HG03135 (cell line): ENCODE results near the gene BASP1.
"Not testable (repeated sequence)": the region's sequence is repeated elsewhere in the genome, so short reads cannot be mapped to it uniquely, and the experiment has no call there.

Experiments used
- ATAC-seq: cut with Tn5 transposase; IDR thresholded peaks from one replicate; pipeline ENCODE4 v1.9.1; 2021; ENCODE audit warnings: mild to moderate bottlenecking, moderate library complexity; ENCODE audit not compliant: unreplicated experiment

BASP1 gene

DNA sequence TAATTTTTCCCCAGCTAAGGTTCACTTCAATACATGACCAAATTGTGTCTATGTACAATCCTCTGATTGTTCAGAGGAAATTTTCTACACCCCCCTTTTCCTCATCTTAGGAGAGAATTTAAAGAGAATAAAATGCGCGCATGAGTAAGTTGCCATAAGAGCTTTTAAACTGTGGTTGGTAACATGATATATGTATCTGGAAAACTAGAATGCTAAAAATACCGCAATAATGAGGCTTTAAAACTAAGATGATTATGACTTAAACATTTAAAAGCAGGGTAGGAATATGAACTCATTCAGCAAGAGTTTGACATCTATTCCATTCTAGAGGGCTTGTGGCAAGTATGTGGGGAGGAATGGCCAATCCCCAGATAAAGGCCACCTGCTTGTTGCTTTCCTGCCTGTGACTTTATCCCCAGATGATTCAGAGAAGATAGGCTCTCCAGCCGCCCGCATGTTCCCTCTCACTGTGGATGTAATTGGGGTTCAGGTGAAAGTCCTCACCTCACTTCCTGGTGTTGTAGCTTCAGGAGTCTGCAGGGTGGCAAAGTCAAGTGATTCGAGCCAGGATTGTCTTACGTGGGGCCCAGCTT is 26.5 kb upstream of the BASP1 start:
- no peak for ATAC-seq

DNA sequence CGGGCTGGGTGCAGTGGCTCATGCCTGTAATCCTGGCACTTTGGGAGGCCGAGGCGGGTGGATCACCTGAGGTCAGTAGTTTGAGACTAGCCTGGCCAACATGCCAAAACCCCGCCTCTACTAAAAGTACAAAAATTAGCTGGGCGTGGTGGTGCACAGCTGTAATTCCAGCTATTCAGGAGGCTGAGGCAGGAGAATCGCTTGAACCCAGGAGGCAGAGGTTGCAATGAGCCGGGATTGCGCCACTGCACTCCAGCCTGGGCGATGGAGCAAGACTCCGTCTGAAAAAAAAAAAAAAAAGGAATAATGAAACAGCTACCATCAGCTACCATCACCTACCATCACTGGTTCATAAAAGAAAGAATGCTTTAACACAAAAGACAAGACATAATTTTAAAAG is 25.9 kb upstream of the BASP1 start:
- not testable (repeated sequence) for ATAC-seq

DNA sequence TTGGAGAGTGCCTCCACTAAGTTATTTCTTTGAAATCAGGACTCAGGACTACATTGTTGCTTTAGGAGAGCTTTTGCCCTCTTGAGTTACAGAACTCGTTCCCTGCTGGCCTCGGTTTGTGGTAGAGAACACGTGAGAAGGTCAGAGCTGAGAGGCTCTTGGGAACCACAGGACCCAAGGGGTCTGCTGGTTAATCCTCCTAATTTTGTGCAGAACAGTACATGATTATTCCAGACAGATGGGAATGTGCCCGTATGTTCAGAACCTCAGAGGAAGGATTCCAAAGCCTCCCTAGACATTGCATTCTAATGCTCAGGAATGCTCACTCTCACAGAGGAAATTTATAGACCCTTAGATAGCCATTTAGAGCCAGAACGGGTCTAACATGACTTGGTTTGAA is 25.2 kb upstream of the BASP1 start:
- ATAC-seq, result no peak

DNA sequence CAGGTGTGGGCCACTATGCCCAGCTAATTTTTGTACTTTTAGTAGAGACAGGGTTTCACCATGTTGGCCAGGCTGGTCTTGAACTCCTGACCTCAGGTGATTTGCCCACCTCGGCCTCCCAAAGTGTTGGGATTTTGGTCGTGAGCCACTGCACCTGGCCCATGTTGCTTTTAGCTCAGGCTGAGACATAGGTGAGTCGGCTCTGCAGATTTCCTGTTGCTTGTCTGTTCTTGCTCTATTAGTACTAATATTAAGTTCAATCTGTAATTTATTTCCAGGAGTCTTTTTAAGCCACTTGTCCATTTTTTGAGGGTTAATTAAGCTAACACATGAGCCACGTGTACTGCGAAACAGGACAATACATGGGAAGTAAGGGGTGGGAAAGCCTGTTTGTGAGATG is 21.4 kb upstream of the BASP1 start:
- ATAC-seq, result no peak

DNA sequence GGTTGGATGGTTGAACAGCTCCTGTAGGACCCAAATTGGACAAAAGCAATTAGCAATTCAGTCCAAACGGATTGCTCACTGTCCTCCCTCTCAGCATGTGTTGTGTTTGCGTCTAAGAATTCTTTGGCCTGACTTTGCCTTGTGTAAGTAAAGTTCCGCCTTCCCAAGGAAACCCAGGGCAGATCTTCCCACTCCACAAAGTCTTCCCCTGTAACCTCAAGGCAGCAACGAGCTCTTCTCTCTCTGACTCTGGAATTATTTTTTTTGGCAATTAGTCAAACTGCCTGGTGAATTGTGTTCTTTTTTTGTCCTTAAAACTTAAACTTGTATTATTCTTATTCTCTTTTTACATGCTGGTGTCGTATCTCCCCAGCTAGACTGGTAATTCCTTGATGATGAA is 20.7 kb upstream of the BASP1 start:
- ATAC-seq, result no peak

DNA sequence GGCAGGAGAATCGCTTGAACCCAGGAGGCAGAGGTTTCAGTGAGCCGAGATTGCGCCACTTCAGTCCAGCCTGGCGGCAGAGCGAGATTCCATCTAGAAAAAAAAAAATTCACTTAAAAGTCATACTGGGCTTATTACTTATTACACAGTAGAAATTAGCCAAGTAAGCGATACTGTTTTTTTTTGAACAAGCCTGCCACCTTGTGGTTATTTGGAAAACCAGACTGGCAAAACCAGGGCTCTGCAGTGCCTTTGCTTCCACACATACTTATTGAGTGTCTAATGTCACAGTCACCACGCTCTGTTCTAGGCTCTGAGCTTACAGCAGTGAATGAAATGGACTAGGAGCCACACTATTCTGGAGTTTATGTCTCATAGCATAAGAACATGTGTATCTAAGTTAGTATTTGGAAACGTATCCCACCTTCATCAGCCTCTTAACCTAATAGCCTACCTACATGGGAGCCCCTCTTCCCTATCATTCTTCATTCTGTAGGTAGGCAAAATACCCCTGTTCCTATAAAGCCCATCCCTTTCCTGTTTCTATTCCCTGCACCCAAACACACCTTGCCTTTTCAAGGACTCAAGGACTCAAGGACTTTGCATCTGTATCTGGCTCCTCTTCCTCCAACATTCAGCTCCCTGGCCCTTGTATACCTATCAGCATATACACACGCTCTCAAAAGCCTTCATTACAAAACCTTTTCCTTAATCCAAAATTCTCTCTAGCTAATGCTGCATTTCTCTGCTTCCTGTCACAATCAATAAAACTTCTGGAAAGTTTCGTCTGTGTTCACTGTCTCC is 13.9 kb upstream of the BASP1 start:
- peak; percentile 81 for ATAC-seq

DNA sequence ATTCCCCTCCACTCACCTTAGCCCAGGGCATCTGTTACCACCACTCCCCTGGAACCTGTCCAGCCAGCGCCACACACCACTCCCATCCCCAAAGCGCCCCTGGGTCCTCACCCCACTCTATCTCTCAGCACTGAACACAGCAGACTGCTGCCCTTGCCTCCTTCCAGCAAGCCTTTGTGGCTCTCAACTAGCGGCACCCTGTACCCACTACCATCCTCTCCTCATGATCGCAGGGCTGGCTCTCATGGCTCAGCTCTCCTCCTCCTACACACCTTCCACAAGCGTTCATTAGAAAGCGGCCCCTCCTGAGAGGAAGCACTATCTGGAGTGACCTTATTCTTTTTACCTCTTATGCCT is 13.3 kb upstream of the BASP1 start:
- ATAC-seq, result no peak

DNA sequence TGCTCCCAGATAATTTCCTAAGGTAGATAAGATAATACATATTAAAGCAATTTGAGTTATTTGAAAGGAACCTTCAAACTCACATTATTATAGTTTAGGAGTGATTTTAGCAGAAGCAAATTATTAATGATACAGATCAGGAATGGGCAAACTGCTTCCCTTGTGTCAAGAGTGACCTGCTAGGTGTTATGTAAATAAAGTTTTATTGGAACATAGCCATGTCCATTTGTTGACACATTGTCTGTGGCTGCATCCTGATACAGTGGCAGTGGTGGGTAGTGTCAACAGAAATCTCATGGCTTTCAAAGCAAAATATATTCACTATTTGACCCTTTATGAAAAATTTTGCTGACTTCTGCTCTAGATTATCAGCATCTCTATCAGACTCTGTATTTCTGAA is 11.4 kb upstream of the BASP1 start:
- no peak for ATAC-seq

DNA sequence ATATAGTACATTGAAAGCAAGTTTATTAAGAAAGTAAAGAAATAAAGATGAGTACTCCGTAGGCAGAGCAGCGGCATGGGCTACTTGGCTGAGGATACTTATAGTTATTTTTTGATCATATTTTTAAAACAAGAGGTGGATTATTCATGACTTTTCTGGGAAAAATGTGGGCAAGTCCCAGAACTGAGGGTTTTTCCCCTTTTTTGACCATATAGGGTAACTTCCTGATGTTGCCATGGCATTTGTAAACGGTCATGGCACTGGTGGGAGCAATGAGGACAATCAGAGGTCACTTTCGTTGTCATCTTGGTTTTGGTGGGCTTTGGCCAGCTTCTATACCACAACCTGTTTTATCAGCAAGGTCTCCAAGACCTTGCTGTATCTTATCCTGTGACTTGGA is 5.2 kb upstream of the BASP1 start:
- no peak for ATAC-seq

DNA sequence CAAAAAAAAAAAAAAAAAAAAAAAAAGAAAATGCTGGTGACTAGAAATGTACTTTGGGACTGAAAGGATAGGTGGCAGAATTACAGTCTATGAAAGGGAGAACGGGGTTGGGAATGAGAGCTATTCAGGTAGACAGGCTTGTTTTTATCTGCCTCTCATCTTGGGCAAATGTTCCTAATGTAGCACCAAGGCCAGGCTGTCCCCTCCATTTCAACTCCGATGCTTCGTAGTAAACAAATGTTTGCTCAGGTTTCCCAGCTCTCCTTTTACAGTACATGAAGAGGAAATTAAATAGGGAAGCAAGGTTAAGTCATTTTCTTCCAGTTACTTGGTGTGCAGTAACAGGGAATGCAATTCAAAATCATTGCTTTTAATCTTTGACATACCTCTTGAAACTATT is 4.4 kb upstream of the BASP1 start:
- ATAC-seq, result no peak

DNA sequence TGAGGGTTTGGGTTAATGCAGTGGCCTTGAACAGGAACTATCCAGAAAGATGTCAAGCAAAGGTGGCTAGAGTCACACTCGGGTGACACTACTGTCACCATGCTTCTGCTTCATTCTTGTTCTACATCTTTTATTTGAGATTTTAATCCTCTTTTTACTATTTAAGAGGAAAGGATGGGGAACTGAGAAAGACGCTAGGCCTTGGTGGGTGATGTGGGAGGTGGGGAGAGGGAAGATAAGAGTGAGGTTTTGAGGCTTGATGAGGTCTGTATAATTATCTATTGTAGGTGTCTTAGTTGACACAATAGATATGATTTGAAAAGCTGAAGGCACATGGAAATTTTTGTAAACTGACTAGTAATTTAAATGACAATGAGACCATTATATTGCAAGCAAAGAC is 3.5 kb upstream of the BASP1 start:
- no peak for ATAC-seq

DNA sequence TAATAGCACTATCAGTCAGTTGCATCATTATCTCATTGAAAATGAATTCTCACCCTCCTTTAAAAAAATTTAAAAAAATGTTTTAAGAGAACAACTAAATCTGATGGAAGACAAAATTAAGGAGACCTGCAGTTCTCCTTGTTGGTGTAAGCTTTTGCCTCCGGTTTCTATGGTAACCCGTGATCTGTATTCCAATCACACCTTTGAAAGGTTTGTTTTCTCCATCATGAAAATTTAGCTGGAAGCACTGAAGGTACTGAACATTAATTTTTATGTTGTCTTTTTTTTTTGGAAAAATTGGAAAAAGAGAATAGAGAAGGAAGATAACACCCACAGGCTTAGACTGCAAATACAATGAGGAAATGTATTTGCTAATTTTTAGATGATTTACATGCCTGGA is 2.5 kb upstream of the BASP1 start:
- ATAC-seq, result no peak

DNA sequence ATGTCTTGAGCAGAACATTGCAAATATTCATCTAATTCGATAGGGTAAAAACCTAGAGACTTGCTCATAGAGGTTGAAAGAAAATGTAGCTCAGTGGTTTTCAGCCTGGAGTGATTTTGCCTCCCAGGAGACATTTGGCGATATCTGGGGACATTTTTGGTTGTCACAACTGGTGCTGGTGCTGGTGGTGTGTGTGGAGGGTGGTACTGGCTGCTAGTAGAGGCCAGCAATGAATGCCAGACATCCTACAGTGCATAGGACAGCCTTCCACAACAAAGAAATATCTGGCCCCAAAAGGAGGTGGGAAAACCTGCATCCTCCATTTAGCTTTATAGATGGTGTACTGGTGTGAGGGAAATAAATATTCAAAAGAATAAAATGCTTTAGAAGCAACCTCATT is 2.1 kb upstream of the BASP1 start:
- no peak for ATAC-seq

DNA sequence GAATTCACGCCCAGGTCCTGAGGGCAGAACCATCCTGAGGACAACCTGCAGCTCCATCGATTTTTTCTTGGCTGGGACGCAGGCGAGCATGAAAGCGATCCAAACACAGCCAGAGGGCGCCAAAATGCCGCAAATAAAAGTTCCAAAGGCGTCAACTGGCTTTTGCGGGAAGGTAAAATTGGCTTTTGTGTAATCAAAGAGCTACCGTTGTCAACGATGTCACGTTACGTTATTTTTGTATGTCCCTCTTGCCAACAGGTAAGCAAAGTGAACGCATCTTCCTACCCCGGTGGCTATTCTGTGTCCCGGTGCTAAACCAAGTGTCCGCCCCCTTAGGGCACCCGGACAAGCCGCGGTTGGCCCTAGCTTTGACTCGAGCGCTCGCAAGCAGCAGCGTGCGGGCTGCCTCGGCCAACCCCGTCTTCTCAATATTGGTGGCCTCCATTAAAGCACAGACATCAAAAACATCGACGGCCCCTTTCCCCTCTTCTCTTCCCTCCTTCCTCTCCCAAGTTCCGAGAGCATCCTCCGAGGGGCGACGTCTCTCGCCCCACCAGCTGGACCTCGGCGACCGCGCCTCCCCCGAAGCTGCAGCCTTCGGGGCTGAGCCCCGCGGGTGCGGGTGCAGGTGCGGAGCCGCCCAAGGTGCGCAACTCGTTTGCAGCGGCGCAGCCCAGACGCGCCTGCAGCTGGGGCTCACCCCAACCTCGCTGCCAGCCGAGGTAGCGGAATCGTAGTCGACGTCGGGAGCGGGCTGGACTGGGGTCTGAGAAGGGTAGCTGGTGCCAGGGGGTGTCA is 1.1 kb upstream of the BASP1 start:
- peak; percentile 50 for ATAC-seq

DNA sequence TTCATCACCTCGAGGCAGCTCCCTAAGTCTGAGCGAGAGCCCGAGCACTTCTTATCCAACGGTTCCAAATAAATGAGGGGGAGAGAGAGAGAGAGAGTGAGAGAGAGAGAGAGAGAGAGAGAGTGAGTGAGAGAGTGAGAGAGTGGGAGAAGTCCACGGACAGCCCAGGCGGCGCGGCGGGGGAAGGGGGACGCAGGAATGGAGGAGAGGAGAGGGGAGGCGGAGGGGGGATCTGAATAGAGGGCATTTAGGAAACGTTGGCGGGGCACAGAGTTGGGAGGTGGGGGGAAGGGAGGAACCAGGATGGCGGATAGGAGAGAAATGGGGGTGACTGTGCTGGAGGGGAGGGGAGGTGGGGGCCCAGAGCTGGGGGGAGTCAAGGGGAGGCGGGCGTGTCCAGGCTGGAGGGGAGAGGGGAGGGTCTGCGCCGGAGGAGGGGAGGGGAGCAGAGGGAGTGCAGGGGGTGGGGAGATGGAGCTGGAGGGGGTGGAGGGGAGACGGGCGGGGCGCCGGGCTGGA is 398 bp upstream of the BASP1 start:
- ATAC-seq, result no peak

DNA sequence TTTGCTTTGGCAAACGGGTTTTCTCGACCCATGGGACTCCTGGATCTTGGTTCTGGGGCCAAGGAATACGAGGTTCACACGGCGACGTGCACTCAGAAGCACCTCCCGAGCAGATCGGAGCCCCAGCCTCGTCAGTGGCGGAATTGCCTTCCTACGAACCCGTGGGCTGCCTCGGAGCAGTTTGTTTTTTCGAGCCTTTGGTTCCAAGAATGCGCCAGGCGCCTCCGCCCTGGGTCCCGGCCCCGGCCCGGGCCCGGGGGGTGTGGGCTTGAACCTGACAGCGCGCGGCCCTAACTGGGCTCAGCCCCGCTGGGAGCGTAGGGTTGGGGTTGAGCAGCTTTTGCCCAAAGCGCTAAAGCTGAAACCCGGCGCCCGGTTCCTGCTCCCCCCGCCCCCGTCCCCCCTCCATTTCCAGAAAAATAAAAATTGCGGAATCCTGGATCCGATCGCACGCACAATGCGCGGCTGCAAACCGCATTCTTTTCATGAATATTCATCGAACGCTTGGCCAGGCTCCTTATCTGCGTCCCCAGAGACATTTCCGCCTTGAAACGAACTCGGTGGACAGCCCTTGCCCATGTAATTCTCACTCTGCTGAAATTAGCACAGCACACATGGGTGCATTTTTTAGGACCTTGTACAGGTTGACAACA is 1.0 kb downstream of the BASP1 start:
- ATAC-seq, result no peak

DNA sequence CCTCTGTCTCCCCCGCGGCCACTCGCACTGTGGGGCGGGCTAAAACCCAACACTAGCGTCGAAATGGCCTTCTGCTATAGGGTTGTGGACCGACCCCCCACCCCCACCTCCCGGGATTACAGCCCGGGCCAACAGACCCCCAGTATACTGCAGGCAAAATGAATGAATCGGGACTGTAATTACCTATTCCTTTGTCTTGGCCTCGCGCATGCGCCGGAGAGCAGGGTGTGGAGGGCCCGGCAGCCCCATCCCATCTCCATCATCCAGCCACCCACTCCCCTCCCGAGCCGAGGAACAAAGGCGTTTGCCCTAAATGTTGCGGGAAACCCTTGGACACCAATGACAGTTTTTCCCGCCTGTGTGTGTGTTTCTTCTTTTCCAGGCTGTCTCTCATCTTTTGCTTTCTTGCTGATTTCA is 1.6 kb downstream of the BASP1 start:
- ATAC-seq, result no peak

DNA sequence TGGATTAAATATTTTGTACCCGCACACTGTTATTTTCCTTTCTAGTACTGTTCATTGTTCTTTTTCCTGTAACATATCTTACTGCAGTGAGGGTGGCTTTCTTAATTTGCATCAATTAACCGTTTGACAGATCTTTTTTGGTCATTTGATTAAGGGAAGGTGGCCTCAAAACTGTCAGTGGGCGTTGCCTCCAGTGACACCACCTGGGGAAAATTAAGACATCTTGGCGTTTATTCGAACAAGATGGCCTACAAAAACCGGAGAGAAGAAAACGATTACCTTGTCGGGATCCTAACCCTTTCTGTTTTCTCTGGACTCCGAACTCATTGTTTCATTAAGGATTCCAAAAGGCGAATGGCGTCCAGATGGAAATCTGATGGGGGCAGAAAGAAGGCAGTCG is 2.0 kb downstream of the BASP1 start:
- no peak for ATAC-seq

DNA sequence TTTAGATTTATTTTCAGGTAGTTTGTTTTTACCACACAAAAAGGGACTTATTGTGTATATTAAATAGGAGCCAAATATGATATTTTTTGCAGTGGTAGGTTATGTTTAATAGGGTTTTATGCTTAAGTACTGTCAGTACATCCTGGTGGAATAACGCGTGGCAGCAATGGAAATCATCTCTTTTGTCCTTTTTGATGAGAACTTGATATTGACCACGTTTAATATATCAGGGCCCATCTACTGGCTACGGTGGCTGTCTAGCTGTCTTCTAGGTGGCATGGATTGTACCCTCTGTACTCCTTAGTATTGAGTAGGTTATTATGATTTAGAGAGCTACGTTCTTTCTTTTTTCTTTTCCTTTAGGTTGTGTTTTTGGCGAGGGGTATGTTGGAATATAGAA is 2.6 kb downstream of the BASP1 start:
- no peak for ATAC-seq

DNA sequence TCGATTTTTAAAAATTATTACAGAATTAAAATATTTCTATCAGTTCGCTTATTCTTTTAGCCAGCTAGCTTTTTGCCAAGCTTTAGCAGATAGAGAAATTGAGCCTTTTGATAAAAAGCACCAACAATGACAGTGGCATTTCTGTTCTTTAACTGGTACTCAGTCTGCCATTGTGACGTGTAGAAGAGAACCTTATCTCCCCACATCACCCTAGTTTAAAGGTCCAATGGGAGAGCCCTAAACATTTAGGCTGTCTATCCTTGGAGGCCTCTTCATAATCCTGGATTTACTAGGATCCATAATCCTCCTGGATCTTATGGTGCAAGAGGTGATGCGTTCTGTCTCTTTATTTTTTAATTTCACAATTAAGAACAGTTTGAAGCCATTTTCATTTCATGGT is 3.0 kb downstream of the BASP1 start:
- ATAC-seq, result no peak

DNA sequence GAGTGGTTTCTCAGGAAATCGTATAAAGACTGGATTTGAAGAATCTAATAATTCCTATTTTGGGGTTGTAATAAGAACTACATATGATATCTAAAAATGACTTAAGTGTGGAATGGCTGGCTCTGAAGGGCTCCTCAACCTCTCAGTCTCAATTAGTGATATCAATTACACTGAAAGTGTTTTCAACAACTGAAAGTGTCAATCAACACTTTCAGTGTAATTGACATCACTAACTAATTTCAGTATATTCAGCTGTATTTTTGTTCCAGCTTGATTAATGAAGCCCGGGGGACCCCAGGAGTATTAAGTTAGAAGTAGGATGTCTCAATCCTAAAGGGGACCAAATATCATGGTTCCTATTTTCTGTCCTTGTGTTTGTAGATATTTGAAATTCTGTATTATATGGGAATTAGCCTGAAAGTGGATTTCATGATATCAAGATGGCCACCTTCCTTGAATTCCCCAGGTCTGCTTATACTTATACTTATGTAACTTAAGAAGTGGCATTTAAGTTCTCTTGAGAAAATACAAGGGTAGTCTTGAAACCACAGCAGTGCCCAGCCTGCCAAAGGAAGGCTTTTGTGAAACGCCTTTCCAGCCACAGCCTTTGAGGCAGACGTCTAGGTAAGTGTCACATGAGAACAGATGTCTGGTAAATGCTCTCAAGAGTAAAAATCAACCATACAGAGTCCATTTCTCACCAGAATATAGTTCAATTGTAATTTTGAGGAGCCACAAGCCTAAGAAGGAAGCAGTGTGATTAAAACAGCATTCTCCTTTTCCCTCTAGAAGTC is 4.6 kb downstream of the BASP1 start:
- ATAC-seq, result no peak
